ENCODE data around the gene ACTN4.
A peak's percentile ranks its signal among the peaks of the same experiment; 100 is the strongest.

DNA sequence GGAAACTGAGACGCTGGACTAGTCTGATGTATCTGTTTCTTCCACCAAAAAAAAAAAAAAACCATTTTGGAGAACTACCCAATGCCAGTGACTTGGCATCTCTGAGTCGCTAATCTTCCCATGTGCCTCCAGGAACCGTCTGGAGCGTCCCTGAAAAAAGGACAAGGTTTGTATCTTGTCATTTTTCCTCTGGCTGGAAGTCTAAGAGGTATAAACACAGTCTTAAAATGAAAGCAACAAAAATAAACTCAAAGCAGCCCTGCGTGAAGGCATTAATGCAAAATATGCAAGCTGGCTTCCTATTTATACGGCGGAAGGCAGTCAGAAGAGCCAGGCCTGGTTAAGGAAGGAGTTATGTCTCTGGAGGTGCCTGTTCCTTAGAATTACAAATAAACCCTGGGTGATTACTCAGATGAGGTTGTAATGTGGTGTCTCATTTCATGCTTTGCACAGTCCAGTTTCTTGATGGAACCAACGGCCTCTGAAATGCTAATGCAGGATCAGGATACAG is 20.3 kb downstream of the ACTN4 start:
- no peak for TF ChIP-seq CTCF (IDR thresholded peaks at IDR 0.05; ENCODE audit: extremely low read depth in 1 of 2, insufficient read depth in 1 of 2, low read depth in 1 of 2, low read length in 2 of 2)
- no peak for TF ChIP-seq POLR2A (IDR thresholded peaks at IDR 0.05; ENCODE audit: low read depth, low read length)
- TF ChIP-seq EZH2 (IDR thresholded peaks at IDR 0.05; ENCODE audit: borderline replicate concordance, low read depth, low read length, severe bottlenecking) = no peak
- no peak for TF ChIP-seq MAX (IDR thresholded peaks at IDR 0.05; ENCODE audit: insufficient read depth, insufficient read length)
- TF ChIP-seq POLR2AphosphoS5 (IDR thresholded peaks at IDR 0.05; ENCODE audit: insufficient read depth, low read depth, low read length) = peak; percentile 18
- no peak for TF ChIP-seq GATA2 (IDR thresholded peaks at IDR 0.05; ENCODE audit: insufficient read depth, insufficient read length, low read depth, low read length)
- no peak for TF ChIP-seq JUN (IDR thresholded peaks at IDR 0.05; ENCODE audit: borderline replicate concordance, insufficient read depth, insufficient read length, low read depth)
- TF ChIP-seq MYC (IDR thresholded peaks at IDR 0.05; ENCODE audit: low read depth, low read length) = no peak
